ENCODE data around the gene ACAD11. TPM values are rescaled to one million over a fixed set of nuclear protein-coding genes. Genes with fewer than 3 reads are reported as not detected.

ACAD11 gene
- total RNA-seq, 1 experiment from 2014 or later, result 15.6 TPM

DNA sequence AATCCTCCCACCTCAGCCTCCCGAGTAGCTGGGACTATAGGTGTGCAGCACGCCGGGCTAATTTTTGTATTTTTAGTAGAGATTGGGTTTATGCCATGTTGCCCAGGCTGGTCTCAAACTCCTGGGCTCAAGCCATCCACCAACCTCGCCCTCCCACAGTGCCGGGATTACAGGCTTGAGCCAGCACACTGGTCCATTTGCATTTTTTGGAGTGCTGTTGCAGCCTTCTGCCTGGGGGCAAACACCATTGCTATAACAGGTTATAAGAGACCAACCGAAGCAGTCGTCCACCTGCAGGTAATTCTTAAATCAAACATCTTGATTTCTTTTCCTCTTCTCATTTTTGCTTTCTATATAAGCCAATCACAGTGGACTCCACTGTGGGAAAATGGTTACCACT, 34.8 kb downstream of the ACAD11 start:
- no peak overlapping the region for H3K56ac ChIP-seq (ENCODE audit: insufficient read length, low read depth, low read length)
- Mint-ChIP-seq H3K9me3 (no peaks in the 10 kb centered on the region), H3K36me3 (ENCODE audit: insufficient read depth in 1 of 3, low read depth in 3 of 3) (peaks cover 0 to 21% (median 16%) of the 10 kb centered on the region in 3 experiments; a peak in 4 of 7 replicates), H3K4me1 (peaks cover 17 to 18% of the 10 kb centered on the region in 2 experiments), H3K27ac (no peak overlapping the region), H3K27me3 (ENCODE audit: low read depth) (no peaks in the 10 kb centered on the region), H3K4me3 (no peak overlapping the region)
- H2BK12ac ChIP-seq (ENCODE audit: insufficient read length, low read depth, low read length), result no peak overlapping the region
- no peak overlapping the region for H2BK5ac ChIP-seq (ENCODE audit: insufficient read length, low read length)
- H2BK15ac ChIP-seq (ENCODE audit: low read depth, low read length), result no peak overlapping the region
- no peak overlapping the region for H3T11ph ChIP-seq (ENCODE audit: low read length)
- no peak overlapping the region for H3K23ac ChIP-seq (ENCODE audit: insufficient read length, low read depth, low read length)
- no peaks in the 10 kb centered on the region for H3K79me1 ChIP-seq (ENCODE audit: insufficient read depth, low read depth, low read length, poor library complexity, severe bottlenecking)
- no peak overlapping the region for H4K91ac ChIP-seq (ENCODE audit: insufficient read length, low read depth, low read length)
- DNase-seq, result peak; percentile 45
- H3K4me2 ChIP-seq (ENCODE audit: insufficient read depth, insufficient read length, low read length), result no peak overlapping the region
- no peaks in the 10 kb centered on the region for H4K20me1 ChIP-seq (ENCODE audit: control insufficient read depth, insufficient read depth, insufficient read length)
- no peak overlapping the region for H2BK20ac ChIP-seq (ENCODE audit: low read depth, low read length, poor library complexity, severe bottlenecking)
- H2AK5ac ChIP-seq (ENCODE audit: insufficient read length, low read length), result no peak overlapping the region
- no CpG with 5 or more reads among the region's 7 CpGs for WGBS (ENCODE audit: extremely low coverage, insufficient read length, low lambda C conversion rate)
- no peak overlapping the region for H4K5ac ChIP-seq (ENCODE audit: insufficient read length, low read depth, low read length)
- no peak overlapping the region for H4K8ac ChIP-seq (replicated peaks; ENCODE audit: insufficient read length, low read depth, low read length)
- H3K9ac ChIP-seq (ENCODE audit: extremely low read depth, insufficient read length, low read length), result no peak overlapping the region
- H3K14ac ChIP-seq (ENCODE audit: insufficient read depth, low read length), result no peak overlapping the region
- H3K27ac ChIP-seq (ENCODE audit: insufficient read length, low read depth, low read length), result no peak overlapping the region
- H3K23me2 ChIP-seq (ENCODE audit: insufficient read length, low read depth, low read length, poor library complexity, severe bottlenecking), result no peaks in the 10 kb centered on the region
- H3K18ac ChIP-seq (ENCODE audit: insufficient read length, low read depth, low read length), result no peak overlapping the region
- no peak overlapping the region for H3K4ac ChIP-seq (ENCODE audit: low read depth, low read length)
- no peaks in the 10 kb centered on the region for H3K79me2 ChIP-seq (ENCODE audit: insufficient read depth, low read length)
- no peak for TF ChIP-seq CTCF (conservative IDR thresholded peaks at IDR 0.05)
- no peaks in the 10 kb centered on the region; the same call in 1 of the 2 replicates for H3K4me1 ChIP-seq (ENCODE audit: insufficient read depth, low read length)
- H2AFZ ChIP-seq (ENCODE audit: low read length), result no peak overlapping the region
- H3K27me3 ChIP-seq (ENCODE audit: insufficient read depth, low read length), result no peaks in the 10 kb centered on the region
- no peaks in the 10 kb centered on the region for H3K9me3 ChIP-seq (ENCODE audit: control insufficient read depth, low read depth, low read length)
- H2BK120ac ChIP-seq (ENCODE audit: low read depth, low read length, poor library complexity, severe bottlenecking), result no peak overlapping the region
